MCF 10A (cell line): ENCODE measurements around the gene CACNA2D2. TPM values are rescaled to one million over a fixed set of nuclear protein-coding genes. Genes with fewer than 3 reads are reported as not detected.

Experiments used
- BruUV-seq: library from RNA; stranded (reverse); fragments of 400-500 nt; replicated peaks from 2 replicates; lab custom pipeline; 2021; lab: Mats Ljungman, UMichigan
- CTCF ChIA-PET: fragments of 300-600 bp; sonication (Branson Sonifier 250); formaldehyde crosslinking; extraction: SDS; loops from one replicate; lab custom pipeline; 2021; ENCODE audit warnings: antibody characterized with exemption, inconsistent platforms; lab: Yijun Ruan, JAX
- POLR2A ChIA-PET: fragments of 300-600, 350-650 bp; sonication (Branson Sonifier 250); formaldehyde crosslinking; extraction: SDS; loops from one replicate; lab custom pipeline; 2020; ENCODE audit warnings: antibody characterized with exemption, inconsistent platforms; lab: Yijun Ruan, JAX
- DNase-seq: peaks from one replicate; pipeline ENCODE4 v3.0.0-alpha.2; 2018; ENCODE audit not compliant: unreplicated experiment
- H3K27ac Mint-ChIP-seq: one replicate; pipeline ENCODE4 v1.8.0; 2022; ENCODE audit warnings: mild to moderate bottlenecking, low read depth, mixed read lengths; ENCODE audit not compliant: unreplicated experiment
- H3K27me3 Mint-ChIP-seq: one replicate; pipeline ENCODE4 v1.8.0; 2022; ENCODE audit warnings: mixed read lengths; ENCODE audit not compliant: insufficient read depth, unreplicated experiment
- H3K36me3 Mint-ChIP-seq: one replicate; pipeline ENCODE4 v1.8.0; 2022; ENCODE audit warnings: mild to moderate bottlenecking, moderate library complexity, mixed read lengths; ENCODE audit not compliant: insufficient read depth, unreplicated experiment
- H3K4me1 Mint-ChIP-seq: one replicate; pipeline ENCODE4 v1.8.0; 2022; ENCODE audit warnings: mixed read lengths; ENCODE audit not compliant: insufficient read depth, unreplicated experiment
- H3K4me3 Mint-ChIP-seq: one replicate; pipeline ENCODE4 v1.8.0; 2022; ENCODE audit warnings: mild to moderate bottlenecking, moderate library complexity, mixed read lengths; ENCODE audit not compliant: unreplicated experiment
- H3K9me3 Mint-ChIP-seq: one replicate; pipeline ENCODE4 v1.8.0; 2022; ENCODE audit warnings: mixed read lengths; ENCODE audit not compliant: unreplicated experiment
- CTCF ChIP-seq: fragments of 200-600 bp; IDR thresholded peaks from one replicate; pipeline ENCODE4 v1.8.0; 2022; ENCODE audit warnings: antibody characterized with exemption, mild to moderate bottlenecking; ENCODE audit not compliant: unreplicated experiment
- intact Hi-C: fragments of 100-400 bp; cut with micrococcal nuclease; formaldehyde crosslinking; loops from 2 replicates; pipeline ENCODE4 v1.14.1; 2022
- total RNA-seq: library from RNA; stranded (reverse); gene quantifications from 2 replicates; pipeline ENCODE4 v1.2.3, GENCODE V29; 2022

CACNA2D2 gene
- total RNA-seq, 1 experiment from 2014 or later: not detected

GRCh38 chr3:50495609-50496423 lies 7.6 kb downstream of the CACNA2D2 start:
- no peak overlapping the region for H3K27ac Mint-ChIP-seq
- H3K4me3 Mint-ChIP-seq: no peak overlapping the region
- no peak for TF ChIP-seq CTCF
- ChIA-PET CTCF (interaction anchor here (0.6 kb wide), 2 partner anchors 149 to 329 kb away, joined by 3 to 4 read pairs; no protein-coding TSS in a partner anchor), POLR2A (no interaction called here)
- H3K9me3 Mint-ChIP-seq: no peaks in the 10 kb centered on the region
- no peak for DNase-seq
- H3K27me3 Mint-ChIP-seq: peaks cover 26% of the 10 kb centered on the region
- intact Hi-C loops: no loop called here
- BruUV-seq: no TSS peak
- no peaks in the 10 kb centered on the region for H3K36me3 Mint-ChIP-seq
- no peaks in the 10 kb centered on the region for H3K4me1 Mint-ChIP-seq

GRCh38 chr3:50494126-50494525 lies 9.3 kb downstream of the CACNA2D2 start:
- POLR2A ChIA-PET: interaction anchor here (0.6 kb wide), 1 partner anchor 14 kb away, joined by 3 read pairs; no protein-coding TSS in a partner anchor
- CTCF ChIA-PET: interaction anchor here (0.6 to 1.0 kb wide), 3 partner anchors 14 to 98 kb away, joined by 3 read pairs; no protein-coding TSS in a partner anchor
- no peak for DNase-seq
- Mint-ChIP-seq H3K4me3 (no peak overlapping the region), H3K27me3 (peaks cover 9% of the 10 kb centered on the region), H3K4me1 (no peaks in the 10 kb centered on the region), H3K9me3 (no peaks in the 10 kb centered on the region), H3K36me3 (no peaks in the 10 kb centered on the region), H3K27ac (no peak overlapping the region)
- intact Hi-C loops: no loop called here
- no peak for TF ChIP-seq CTCF
- BruUV-seq: no TSS peak

- Mint-ChIP-seq H3K4me1 (no peaks in the 10 kb centered on the region), H3K27ac (no peak overlapping the region), H3K27me3 (peaks cover 4% of the 10 kb centered on the region), H3K9me3 (no peaks in the 10 kb centered on the region), H3K36me3 (no peaks in the 10 kb centered on the region), H3K4me3 (no peak overlapping the region)
- ChIA-PET CTCF (interaction anchor here (1.0 kb wide), 1 partner anchor 14 kb away, joined by 3 read pairs; no protein-coding TSS in a partner anchor), POLR2A (no interaction called here)
- intact Hi-C loops: no loop called here
- no peak for TF ChIP-seq CTCF
- DNase-seq: no peak
- BruUV-seq: no TSS peak
These were observed 9.8 kb downstream of the CACNA2D2 start for GRCh38 chr3:50493623-50494022.

GRCh38 chr3:50493086-50493485 lies 10.3 kb downstream of the CACNA2D2 start:
- no peak for DNase-seq
- Mint-ChIP-seq H3K36me3 (no peaks in the 10 kb centered on the region), H3K4me1 (no peaks in the 10 kb centered on the region), H3K27ac (no peak overlapping the region), H3K9me3 (no peaks in the 10 kb centered on the region), H3K4me3 (no peak overlapping the region), H3K27me3 (no peaks in the 10 kb centered on the region)
- CTCF ChIA-PET: no interaction called here
- intact Hi-C loops: no loop called here
- POLR2A ChIA-PET: no interaction called here
- TF ChIP-seq CTCF: no peak
- no TSS peak for BruUV-seq
